Breast epithelium (tissue), 4 donors: ENCODE data around the gene SPRED2. TPM values are rescaled to one million over a fixed set of nuclear protein-coding genes. Genes with fewer than 3 reads are reported as not detected.

Source experiments
- DNase-seq, 2 donors: peaks; one replicate each; pipeline ENCODE4 v3.0.0-alpha.2; 2019; ENCODE audit warnings: low spot score in 2 of 2
- H3K27ac ChIP-seq, 2 donors: fragments of 200-600 bp; sonication (generic) in 1 of 2; one replicate each; pipeline ENCODE4 v1.5.1; 2016 to 2019; ENCODE audit warnings: mild to moderate bottlenecking in 1 of 2
- H3K27me3 ChIP-seq, 2 donors: fragments of 200-600 bp; sonication (generic) in 1 of 2; one replicate each; pipeline versions ENCODE4 v1.5.1 to v1.6.0; 2017 to 2019; ENCODE audit warnings: control low read depth in 1 of 2, mild to moderate bottlenecking in 1 of 2
- H3K36me3 ChIP-seq: fragments of 200-600 bp; one replicate; pipeline ENCODE4 v1.5.1; 2019
- H3K4me1 ChIP-seq, 2 donors: fragments of 200-600 bp; sonication (generic); one replicate each; pipeline ENCODE4 v1.5.1; 2016 to 2019; ENCODE audit warnings: control low read depth in 1 of 2
- H3K4me3 ChIP-seq, 3 donors: fragments of 200-600 bp; sonication (generic); 1 replicate in 2 of 3; 2 replicates in 1 of 3; pipeline ENCODE4 v1.5.1; 2016 to 2019; ENCODE audit warnings: mild to moderate bottlenecking in 3 of 3, moderate library complexity in 2 of 3
- H3K9me3 ChIP-seq, 2 donors: fragments of 200-600 bp; sonication (generic) in 1 of 2; one replicate each; pipeline ENCODE4 v1.5.1; 2016 to 2019; ENCODE audit warnings: control low read depth in 1 of 2
- POLR2A ChIP-seq: fragments of 450-650 bp; IDR thresholded peaks from one replicate; pipeline ENCODE4 v1.6.1; 2016; ENCODE audit warnings: antibody characterized with exemption, mild to moderate bottlenecking, moderate library complexity
- POLR2AphosphoS5 ChIP-seq, 3 donors: sonication (generic); formaldehyde crosslinking; IDR thresholded peaks; one replicate each; pipeline ENCODE4 v1.6.1; 2017; ENCODE audit warnings: antibody characterized with exemption in 3 of 3
- intact Hi-C: fragments of 100-400 bp; cut with DNase I; formaldehyde crosslinking; loops from one replicate; pipeline ENCODE4 v1.15.1; 2023; ENCODE audit warnings: low total_unique reads
- total RNA-seq, 3 donors: library from RNA; depleted of rRNA; stranded (reverse); fragments of >200 nt; gene quantifications; one replicate each; pipeline ENCODE4 v1.1.0, GENCODE V29; 2016
- TF ChIP-seq, protein P1 (sequence below), 3 donors: fragments of 450-650 bp; IDR thresholded peaks; one replicate each; pipeline ENCODE4 v1.5.1; 2016 to 2017; ENCODE audit warnings: antibody characterized with exemption in 3 of 3, mild to moderate bottlenecking in 3 of 3, moderate library complexity in 3 of 3

SPRED2 gene
- total RNA-seq, 3 donors from 2014 or later: 14.6 to 25.2 (median 25.2) TPM

DNA sequence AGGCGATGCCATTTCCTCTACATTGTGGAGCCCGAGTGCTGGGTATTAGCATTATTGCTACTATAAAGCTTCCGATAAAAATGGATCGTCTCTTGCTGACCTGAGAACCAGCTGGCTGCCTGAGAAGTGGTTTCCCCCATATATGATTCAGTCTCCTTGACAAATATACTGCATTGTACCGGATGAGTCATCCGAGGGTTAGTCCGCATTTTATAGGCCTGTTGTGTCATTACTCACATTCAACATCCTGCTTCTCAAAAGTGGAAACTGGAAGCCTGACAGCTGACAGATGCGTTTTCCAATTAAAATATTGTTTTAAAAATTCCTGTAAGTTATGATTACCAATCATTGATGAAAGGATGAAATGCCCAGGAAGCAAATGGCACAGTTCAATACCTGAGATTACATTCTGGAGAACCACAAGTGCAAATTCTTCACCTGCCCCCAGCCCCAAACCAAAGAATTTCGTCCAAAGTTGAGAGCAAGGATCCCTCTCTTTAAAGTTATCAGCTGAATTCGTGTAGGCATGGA lies 65.7 kb downstream of the SPRED2 start:
- TF ChIP-seq POLR2AphosphoS5 (IDR thresholded peaks at IDR 0.05) (no peak), POLR2A (no peak)
- TF ChIP-seq, protein P1, sequence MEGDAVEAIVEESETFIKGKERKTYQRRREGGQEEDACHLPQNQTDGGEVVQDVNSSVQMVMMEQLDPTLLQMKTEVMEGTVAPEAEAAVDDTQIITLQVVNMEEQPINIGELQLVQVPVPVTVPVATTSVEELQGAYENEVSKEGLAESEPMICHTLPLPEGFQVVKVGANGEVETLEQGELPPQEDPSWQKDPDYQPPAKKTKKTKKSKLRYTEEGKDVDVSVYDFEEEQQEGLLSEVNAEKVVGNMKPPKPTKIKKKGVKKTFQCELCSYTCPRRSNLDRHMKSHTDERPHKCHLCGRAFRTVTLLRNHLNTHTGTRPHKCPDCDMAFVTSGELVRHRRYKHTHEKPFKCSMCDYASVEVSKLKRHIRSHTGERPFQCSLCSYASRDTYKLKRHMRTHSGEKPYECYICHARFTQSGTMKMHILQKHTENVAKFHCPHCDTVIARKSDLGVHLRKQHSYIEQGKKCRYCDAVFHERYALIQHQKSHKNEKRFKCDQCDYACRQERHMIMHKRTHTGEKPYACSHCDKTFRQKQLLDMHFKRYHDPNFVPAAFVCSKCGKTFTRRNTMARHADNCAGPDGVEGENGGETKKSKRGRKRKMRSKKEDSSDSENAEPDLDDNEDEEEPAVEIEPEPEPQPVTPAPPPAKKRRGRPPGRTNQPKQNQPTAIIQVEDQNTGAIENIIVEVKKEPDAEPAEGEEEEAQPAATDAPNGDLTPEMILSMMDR (IDR thresholded peaks at IDR 0.05): no peak
- intact Hi-C loops: no loop called here
- Histone ChIP-seq H3K36me3 (no peaks in the 10 kb centered on the region), H3K27ac (peak overlapping the region; percentile 70 to 73), H3K4me3 (peak overlapping the region in 2 of 3 donors; percentile 1 to 44), H3K27me3 (no peaks in the 10 kb centered on the region), H3K4me1 (no peaks in the 10 kb centered on the region), H3K9me3 (no peaks in the 10 kb centered on the region)
- DNase-seq: no peak

DNA sequence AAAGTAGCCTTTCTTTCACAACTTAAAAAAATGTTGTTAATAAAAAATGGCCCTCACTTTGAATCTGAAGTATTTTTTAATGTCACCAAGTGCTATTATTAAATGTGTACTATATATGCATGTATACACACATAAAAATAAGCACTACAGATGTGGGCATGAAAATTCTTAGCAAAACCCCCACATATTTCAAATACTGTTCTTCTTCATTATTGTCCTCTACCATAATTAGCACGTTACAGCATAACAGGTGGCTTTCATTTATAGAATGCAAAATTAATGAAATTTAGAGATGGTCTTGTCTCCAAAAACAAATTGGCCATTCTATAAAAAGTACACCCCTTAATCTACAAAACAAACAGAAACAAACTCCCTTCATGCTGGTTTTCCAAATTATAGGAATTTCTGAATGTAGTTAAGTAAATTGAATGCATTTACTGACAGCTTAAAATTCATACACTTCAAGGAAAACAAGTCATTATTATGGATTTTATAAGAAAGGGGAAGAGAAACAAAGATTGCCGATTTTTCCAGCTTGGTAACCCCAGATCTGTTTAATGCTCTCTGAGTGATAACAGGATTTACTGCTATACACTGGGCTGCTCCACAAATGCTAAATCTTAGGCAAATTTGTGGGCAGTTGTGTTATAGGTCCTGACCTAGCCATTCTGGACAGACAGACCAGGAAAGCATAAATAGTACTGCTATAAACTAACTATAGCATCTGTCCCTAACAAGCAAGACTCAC lies 67.2 kb downstream of the SPRED2 start:
- H3K36me3 ChIP-seq: no peaks in the 10 kb centered on the region
- peaks cover 0 to 3% of the 10 kb centered on the region in 2 donors for H3K4me1 ChIP-seq
- intact Hi-C loops: no loop called here
- no peak overlapping the region for H3K4me3 ChIP-seq
- no peak for DNase-seq
- TF ChIP-seq POLR2AphosphoS5 (IDR thresholded peaks at IDR 0.05) (no peak), POLR2A (no peak)
- TF ChIP-seq, protein P1 (IDR thresholded peaks at IDR 0.05): no peak
- no peaks in the 10 kb centered on the region for H3K27me3 ChIP-seq
- peak overlapping the region in 1 of 2 donors; percentile 73 for H3K27ac ChIP-seq
- no peaks in the 10 kb centered on the region for H3K9me3 ChIP-seq

DNA sequence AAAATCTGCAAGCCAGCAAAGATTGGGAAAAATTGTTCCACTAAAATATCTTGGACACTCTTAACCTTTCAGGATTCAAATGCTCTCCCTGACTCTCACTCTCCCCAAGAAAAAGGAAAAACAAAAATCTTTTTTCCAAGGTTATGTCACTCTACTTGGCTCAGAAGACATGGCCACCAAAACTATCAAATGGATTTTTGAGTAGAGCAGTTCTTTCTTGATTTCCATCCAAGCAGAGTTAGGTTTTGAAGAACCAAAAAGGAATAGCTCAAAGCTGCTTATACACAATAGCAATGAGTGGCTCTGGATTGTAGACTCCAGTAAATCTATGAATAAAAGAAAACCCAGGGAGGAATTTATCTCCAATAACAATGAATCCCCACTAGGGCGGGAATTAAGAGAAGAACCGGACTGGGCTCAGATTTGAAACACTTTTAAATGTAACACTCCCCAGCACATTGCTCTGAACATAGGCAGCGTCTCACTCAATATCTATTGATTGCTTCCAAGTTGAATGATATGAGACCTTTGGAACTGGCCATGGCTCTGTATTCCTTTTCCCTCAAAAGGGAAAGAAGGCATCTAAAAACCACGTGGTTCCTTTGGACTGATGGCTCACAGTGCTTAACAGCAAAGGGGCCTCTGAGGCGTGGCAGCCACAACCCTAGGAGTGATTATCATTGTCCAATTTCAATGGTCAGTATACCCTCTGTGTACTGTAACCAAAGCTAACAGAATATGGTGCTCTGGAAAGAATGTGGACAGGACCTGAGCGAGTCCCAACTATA lies 68.3 kb downstream of the SPRED2 start:
- Histone ChIP-seq H3K4me1 (peaks cover 0 to 3% of the 10 kb centered on the region in 2 donors), H3K9me3 (no peaks in the 10 kb centered on the region), H3K36me3 (no peaks in the 10 kb centered on the region), H3K27me3 (no peaks in the 10 kb centered on the region), H3K4me3 (no peak overlapping the region), H3K27ac (no peak overlapping the region)
- TF ChIP-seq POLR2AphosphoS5 (IDR thresholded peaks at IDR 0.05) (no peak), POLR2A (no peak)
- TF ChIP-seq, protein P1 (IDR thresholded peaks at IDR 0.05): no peak
- intact Hi-C loops: no loop called here
- DNase-seq: no peak

DNA sequence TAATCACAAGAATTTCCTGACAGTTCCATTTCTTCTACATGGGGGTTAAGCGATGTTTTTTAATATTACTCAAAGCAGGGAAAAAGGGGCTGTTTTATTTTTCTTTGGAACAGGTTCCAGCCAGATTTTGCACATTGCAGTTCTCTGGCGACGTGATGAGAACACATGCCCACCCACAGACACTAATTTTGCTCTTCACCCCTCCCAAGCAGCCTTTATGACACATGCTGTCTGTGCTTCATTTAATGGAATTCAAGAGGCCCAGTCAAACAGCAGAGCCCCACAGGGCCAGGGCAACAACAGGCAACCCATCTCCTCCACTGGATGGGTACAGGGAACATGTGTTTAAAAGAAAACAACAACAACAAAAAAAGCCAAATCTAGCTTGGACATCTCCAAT lies 70.8 kb downstream of the SPRED2 start:
- no peak overlapping the region for H3K4me3 ChIP-seq
- TF ChIP-seq POLR2A (no peak), POLR2AphosphoS5 (IDR thresholded peaks at IDR 0.05) (no peak)
- TF ChIP-seq, protein P1 (IDR thresholded peaks at IDR 0.05): no peak

DNA sequence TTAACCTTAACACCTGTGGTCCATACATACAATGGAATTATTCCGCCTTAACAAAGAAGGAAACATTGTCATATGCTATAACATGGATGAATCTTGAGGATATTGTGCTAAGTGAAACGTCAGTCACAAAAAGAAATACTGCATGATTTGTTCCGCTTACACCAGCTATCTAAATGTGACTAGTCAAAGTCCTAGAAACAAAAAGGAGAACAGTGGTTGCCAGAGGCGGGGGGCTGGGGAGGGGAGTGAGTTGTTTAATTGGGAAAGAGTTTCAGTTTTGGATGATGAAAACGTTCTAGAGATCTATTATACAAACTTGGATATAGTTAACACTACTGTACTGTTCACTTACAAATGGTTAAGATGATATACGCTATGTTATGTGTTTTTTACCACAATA lies 72.0 kb downstream of the SPRED2 start:
- DNase-seq: no peak
- H3K4me3 ChIP-seq: no peak overlapping the region
- no peaks in the 10 kb centered on the region for H3K9me3 ChIP-seq
- H3K27ac ChIP-seq: no peak overlapping the region
- no peaks in the 10 kb centered on the region for H3K27me3 ChIP-seq
- no peak for TF ChIP-seq POLR2AphosphoS5 (IDR thresholded peaks at IDR 0.05)
- no peak for TF ChIP-seq POLR2A
- TF ChIP-seq, protein P1 (IDR thresholded peaks at IDR 0.05): no peak
- peaks cover 0 to 3% of the 10 kb centered on the region in 2 donors for H3K4me1 ChIP-seq
- H3K36me3 ChIP-seq: no peaks in the 10 kb centered on the region
- intact Hi-C loops: no loop called here

More for the DNA sequence above, 70.8 kb downstream of the SPRED2 start:
- Histone ChIP-seq H3K4me1 (peaks cover 0 to 3% of the 10 kb centered on the region in 2 donors), H3K9me3 (no peaks in the 10 kb centered on the region), H3K36me3 (no peaks in the 10 kb centered on the region), H3K27ac (no peak overlapping the region), H3K27me3 (no peaks in the 10 kb centered on the region)
- no peak for DNase-seq
- intact Hi-C loops: no loop called here
